Urinary bladder (tissue), 4 donors: ENCODE results near the gene CAPN2. TPM values are rescaled to one million over a fixed set of nuclear protein-coding genes. Genes with fewer than 3 reads are reported as not detected.

Experiments used
- DNase-seq: peaks from one replicate; pipeline ENCODE4 v3.0.0-alpha.2; 2015; ENCODE audit errors: extremely low spot score
- H3K27ac ChIP-seq: one replicate; pipeline ENCODE4 v1.5.1; 2013; ENCODE audit warnings: low read depth, mild to moderate bottlenecking, moderate library complexity
- H3K36me3 ChIP-seq: one replicate; pipeline ENCODE4 v1.6.1; 2013; ENCODE audit warnings: mild to moderate bottlenecking, moderate library complexity; ENCODE audit not compliant: insufficient read depth
- H3K4me1 ChIP-seq: one replicate; pipeline ENCODE4 v1.6.1; 2013; ENCODE audit warnings: mild to moderate bottlenecking, moderate library complexity; ENCODE audit not compliant: insufficient read depth
- H3K4me3 ChIP-seq: one replicate; pipeline ENCODE4 v1.5.1; 2013; ENCODE audit warnings: low read depth, low read length
- WGBS: extraction: QIAGEN DNeasy Blood & Tissue Kit; methylation state at CpG from one replicate; pipeline ENCODE4 v1.1.7; 2013; 5-methylcytosine and 5-hydroxymethylcytosine counted together
- polyA plus RNA-seq: library from polyadenylated mRNA; stranded (reverse); fragments of 200-250 nt; gene quantifications from one replicate; pipeline ENCODE4 v1.2.3, GENCODE V29; 2013
- total RNA-seq: library from RNA; depleted of rRNA; stranded (reverse); fragments of >200 nt; gene quantifications from one replicate; pipeline ENCODE4 v1.2.3, GENCODE V29; 2014
- donor health status: healthy with polysubstance abuse.
- donor health status: healthy.

Gene CAPN2
- total and polyA plus RNA-seq, 2 donors: 91.4 to 117 TPM

DNA sequence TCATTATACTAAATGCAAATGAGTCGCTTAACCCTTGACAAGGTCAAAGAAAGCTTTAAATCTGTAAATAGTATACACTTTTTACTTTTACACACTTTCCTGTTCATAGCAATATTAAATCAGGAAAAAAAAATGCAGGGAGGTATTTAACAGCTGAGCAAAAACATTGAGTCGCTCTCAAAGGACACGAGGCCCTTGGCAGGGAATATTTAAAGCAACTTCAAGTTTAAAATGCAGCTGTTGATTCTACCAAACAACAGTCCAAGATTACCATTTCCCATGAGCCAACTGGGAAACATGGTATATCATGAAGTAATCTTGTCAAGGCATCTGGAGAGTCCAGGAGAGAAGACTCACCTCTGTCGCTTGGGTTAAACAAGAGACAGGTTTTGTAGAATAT lies 62.7 kb downstream of the CAPN2 start:
- Histone ChIP-seq H3K36me3 (peaks cover 3% of the 10 kb centered on the region), H3K4me1 (no peaks in the 10 kb centered on the region), H3K4me3 (no peak overlapping the region), H3K27ac (no peak overlapping the region)
- 61% methylated on average over 4 of the region's 4 CpGs for WGBS
- DNase-seq: no peak

DNA sequence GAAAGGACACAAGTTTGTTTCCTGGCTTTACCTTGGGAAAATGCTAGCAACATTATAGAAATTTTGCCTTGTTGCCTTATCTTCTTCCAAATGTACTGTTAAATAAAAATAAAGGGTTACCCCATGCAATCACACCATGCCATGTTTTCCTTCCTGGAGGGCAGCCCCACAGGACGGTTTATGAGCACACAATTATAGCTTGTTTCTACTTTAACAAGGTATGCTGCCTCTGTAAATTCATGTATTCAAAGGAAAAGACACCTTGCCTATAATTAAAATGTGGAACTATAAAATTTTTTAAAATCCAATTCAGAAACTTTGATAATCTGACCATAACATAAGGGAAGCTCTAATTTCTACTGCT lies 63.4 kb downstream of the CAPN2 start:
- Histone ChIP-seq H3K4me3 (no peak overlapping the region), H3K4me1 (no peaks in the 10 kb centered on the region), H3K27ac (no peak overlapping the region), H3K36me3 (peaks cover 3% of the 10 kb centered on the region)
- 76% methylated on average over 1 of the region's 1 CpG for WGBS
- DNase-seq: no peak

DNA sequence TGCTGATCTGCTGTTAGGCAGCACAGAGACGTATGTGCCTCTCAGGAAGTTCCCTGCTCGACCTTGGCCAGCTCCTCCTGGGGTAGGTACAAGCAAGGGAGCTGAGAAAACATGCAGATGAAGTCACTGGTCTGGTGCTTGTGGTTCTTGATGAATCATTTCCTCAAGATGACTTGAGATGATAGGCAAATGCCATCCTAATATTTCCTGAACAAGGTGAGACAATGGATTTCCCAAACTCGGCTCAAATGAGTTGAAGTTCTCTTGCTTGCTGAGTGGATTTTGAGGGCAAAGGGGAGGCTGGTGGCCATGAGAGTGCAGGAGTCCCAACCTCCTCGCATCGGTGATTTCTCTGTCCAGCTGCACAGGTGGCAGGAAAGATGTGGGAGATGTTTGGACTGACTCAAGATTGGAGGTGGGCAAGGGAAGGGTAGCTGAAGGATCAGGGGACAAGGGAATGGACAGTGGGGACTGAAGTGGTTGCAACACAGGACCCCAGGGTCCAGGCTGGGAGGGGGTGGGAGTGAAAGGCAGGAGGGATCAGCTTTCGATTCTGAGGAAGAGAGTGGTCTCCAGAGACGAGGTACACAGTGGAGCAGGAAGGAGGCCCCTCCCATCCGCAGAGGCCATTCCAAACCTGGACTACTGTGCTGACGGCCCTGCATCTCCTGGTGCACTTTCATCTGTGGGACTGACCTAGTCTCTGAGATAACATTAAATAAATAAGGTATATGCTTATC lies 63.9 kb downstream of the CAPN2 start:
- DNase-seq: no peak
- 61% methylated on average over 9 of the region's 9 CpGs for WGBS

DNA sequence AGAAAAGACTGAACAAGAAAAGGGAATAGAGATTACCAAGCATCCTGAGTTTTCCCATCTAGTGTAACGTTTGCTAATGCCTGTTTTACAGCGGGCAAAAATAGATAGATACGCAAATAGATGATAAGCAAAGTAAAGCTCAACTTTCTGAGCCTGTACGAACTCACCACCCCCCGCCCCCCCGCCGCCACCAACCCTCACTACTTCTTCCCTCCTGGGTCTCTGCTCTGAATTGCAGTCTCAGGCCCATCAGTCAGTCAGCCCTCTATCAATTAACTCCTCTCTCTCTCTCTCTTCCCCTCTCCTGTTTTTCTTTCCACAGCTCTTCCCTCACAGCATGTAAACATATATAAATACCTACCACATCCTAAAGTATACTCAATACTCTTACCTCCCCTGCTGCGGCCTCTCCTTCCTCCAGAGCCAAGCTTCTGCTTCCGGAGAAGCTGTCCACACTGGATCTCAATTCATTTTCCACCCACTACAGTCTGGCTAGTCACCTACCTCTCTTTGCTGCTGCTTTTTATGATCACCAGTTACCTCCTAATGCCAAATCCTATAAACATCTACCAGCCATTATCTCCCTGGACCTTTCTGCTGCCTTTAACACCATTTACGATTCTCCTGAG lies 64.6 kb downstream of the CAPN2 start:
- H3K36me3 ChIP-seq: peaks cover 3% of the 10 kb centered on the region
- H3K4me1 ChIP-seq: no peaks in the 10 kb centered on the region
- no peak for DNase-seq
- 71% methylated on average over 10 of the region's 10 CpGs for WGBS
- H3K27ac ChIP-seq: no peak overlapping the region
- H3K4me3 ChIP-seq: no peak overlapping the region

More for the DNA sequence above, 63.9 kb downstream of the CAPN2 start:
- Histone ChIP-seq H3K4me3 (no peak overlapping the region), H3K27ac (no peak overlapping the region), H3K4me1 (no peaks in the 10 kb centered on the region), H3K36me3 (peaks cover 3% of the 10 kb centered on the region)

DNA sequence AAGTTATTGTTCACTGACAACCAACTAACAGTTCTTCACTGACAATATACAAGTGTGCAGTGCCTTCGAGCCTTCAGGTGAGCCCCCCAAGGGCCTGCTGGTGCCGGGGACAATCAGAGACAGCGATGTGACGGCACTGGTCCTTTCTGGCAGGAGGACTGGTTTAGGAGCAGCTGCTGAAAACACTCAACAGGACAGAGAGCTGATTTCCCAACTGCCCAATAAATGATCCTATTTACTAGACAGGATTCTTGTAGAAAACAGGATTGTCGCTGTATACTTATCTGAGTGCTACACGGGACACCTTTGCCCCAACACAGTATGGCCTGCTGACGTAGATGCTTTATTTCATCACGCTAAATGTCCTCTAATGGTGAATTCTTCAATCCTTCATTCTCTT lies 68.0 kb downstream of the CAPN2 start:
- H3K4me3 ChIP-seq: no peak overlapping the region
- WGBS: 92% methylated on average over 8 of the region's 8 CpGs
- H3K27ac ChIP-seq: no peak overlapping the region
- H3K36me3 ChIP-seq: peaks cover 3% of the 10 kb centered on the region
- no peaks in the 10 kb centered on the region for H3K4me1 ChIP-seq
- no peak for DNase-seq

DNA sequence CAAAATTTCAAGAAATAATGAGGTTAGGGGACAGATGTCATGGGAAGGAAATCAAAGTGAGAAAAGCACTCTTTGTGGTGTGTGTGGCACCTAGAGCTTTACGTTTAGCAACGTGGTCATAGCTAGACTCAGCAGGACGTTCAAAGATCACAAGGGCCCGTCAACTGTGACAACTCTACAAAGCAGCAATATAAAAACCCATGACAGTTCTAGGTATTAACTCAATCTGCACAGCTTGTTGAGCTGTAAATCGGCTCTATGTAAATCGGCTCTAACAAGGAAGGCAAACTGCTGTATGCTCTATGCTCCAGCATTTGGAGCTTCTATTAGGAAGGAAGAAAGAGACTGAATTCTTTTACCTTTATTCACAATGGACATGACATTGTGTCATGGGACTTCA lies 68.6 kb downstream of the CAPN2 start:
- Histone ChIP-seq H3K36me3 (peaks cover 3% of the 10 kb centered on the region), H3K27ac (no peak overlapping the region), H3K4me3 (no peak overlapping the region), H3K4me1 (no peaks in the 10 kb centered on the region)
- WGBS: 82% methylated on average over 6 of the region's 6 CpGs
- DNase-seq: no peak

DNA sequence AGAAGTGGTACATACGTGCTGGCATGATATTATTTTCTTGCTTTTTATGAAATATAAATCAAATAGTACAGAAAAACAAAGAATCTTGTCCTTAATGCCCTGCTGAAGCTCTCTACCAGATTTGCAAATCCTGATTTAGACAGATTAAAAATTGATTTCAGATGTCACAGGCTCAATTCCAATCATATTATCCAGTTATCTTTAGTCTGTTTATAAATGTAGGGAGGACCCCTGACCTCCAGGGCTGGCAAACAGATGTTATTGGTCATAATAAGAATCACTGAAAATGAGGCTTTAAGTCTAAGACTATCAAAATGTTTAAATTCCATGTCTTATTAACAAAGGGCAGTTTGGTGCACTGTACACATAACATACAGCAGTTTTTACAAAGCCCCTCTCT lies 71.3 kb downstream of the CAPN2 start:
- no peak for DNase-seq
- peaks cover 5% of the 10 kb centered on the region for H3K36me3 ChIP-seq
- no peaks in the 10 kb centered on the region for H3K4me1 ChIP-seq
- 40% methylated on average over 1 of the region's 1 CpG for WGBS
- H3K4me3 ChIP-seq: no peak overlapping the region
- H3K27ac ChIP-seq: no peak overlapping the region

DNA sequence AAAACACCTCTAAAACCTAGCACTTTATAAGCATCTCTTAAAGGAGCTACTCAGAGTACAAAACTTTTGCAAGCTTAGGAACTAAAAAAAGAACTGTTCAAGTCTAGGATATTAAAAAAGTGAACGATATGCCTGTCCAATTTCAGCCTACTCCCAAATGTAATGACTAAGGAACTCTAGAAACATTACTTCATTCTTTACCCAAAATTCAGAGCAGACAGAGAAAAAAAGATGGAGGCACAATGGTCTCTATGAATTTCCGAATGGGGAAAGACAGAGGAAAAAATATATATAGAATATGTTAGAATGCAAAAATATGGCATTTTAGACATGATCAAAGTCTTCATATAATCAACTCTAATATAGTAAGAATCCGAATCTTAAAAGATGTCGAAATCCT lies 72.2 kb downstream of the CAPN2 start:
- Histone ChIP-seq H3K4me3 (no peak overlapping the region), H3K4me1 (no peaks in the 10 kb centered on the region), H3K36me3 (peaks cover 6% of the 10 kb centered on the region), H3K27ac (no peak overlapping the region)
- DNase-seq: no peak
- 88% methylated on average over 4 of the region's 4 CpGs for WGBS

DNA sequence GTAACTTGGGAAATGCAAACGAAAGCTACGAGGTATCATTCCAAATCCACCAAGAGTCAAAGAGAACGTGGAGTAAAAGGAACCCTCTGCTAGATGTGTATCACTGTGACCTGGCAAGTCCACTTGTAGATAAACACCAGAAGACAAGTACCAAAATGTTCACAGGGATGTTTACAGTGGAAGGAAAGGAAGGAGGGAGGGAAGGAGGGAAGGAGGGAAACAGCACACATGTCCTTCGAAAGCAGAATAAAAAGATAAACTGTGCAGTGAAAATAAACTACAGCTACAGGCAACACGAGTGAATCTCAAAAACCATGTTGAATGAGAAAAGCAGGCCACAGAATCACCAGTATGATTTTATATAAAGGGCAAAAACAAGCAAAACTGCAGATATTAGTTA lies 73.5 kb downstream of the CAPN2 start:
- WGBS: 31% methylated on average over 5 of the region's 5 CpGs

DNA sequence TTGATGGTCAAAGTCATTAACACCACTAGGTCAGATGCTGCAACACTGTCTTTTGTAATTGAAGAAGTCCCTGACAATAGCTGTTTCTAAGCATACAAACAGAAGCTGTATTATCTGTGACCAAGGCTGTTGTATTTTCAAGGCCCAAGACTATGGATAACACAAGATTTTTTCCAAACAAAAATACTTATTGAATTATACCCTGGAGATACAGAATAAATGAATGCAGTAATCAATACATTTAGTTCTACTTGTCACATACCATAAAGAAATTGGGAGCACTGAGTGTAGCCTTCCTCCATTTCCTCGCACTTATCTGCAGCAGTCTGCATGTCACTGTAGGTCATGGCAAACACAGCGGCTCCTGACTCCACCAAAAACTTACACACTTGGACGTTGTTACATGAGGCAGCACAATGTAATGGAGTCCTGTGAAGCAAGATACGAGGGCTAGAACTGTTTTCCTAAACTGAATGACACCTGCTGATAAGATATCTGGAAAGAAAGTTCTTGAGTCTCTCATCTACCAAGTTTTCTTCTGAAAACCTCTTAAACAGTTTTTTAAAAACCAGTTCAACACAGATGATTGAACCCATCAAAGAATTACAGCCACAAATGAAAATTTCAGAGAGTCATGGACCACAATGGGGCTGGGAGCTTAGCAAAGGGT lies 76.5 kb downstream of the CAPN2 start:
- no peak overlapping the region for H3K27ac ChIP-seq
- H3K4me3 ChIP-seq: no peak overlapping the region
- peaks cover 6% of the 10 kb centered on the region for H3K36me3 ChIP-seq
- WGBS: 75% methylated on average over 4 of the region's 4 CpGs
- no peaks in the 10 kb centered on the region for H3K4me1 ChIP-seq
- no peak for DNase-seq

More for the DNA sequence above, 73.5 kb downstream of the CAPN2 start:
- Histone ChIP-seq H3K4me1 (no peaks in the 10 kb centered on the region), H3K4me3 (no peak overlapping the region), H3K36me3 (peaks cover 6% of the 10 kb centered on the region), H3K27ac (no peak overlapping the region)
- DNase-seq: no peak

DNA sequence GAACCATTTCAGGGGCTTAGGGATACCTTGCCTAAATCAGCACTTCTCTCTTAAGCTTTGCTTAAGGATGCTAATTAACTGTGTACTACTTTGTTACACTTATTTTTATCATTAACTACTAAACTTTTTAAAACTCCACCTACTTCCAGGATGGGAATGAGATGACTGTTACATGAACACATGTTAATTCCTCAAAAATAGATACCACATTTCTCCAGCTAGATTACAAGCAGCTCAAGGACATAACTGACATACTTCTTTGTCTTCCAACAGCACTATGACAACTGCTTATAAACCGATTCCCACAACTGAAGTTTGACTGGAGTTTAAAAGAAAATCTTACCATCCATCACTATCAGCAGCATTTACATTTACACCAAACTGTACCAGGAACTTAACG lies 79.7 kb downstream of the CAPN2 start:
- Histone ChIP-seq H3K4me3 (no peak overlapping the region), H3K4me1 (no peaks in the 10 kb centered on the region), H3K27ac (no peak overlapping the region), H3K36me3 (peaks cover 6% of the 10 kb centered on the region)
- WGBS: 85% methylated on average over 2 of the region's 2 CpGs
- DNase-seq: no peak

DNA sequence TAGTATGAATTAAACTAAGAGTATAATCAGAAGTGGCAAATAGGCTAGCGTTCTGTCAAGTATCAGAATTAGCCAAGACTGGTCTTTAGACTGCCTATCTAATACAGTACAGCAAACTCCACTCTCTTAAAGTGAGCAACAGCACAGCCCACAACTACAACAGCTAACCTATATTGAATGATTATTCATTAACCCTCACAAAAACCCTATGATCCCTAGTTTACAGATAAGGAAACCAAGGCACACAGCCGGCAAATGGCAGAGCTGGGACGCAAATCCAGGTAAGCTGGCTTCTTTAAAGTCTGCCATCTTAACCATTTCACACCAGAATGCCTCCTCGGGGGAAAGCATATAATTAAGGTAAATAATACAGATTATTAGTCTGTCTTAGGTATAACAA lies 81.4 kb downstream of the CAPN2 start:
- DNase-seq: no peak
- Histone ChIP-seq H3K27ac (no peak overlapping the region), H3K4me3 (no peak overlapping the region), H3K36me3 (peaks cover 4% of the 10 kb centered on the region), H3K4me1 (no peaks in the 10 kb centered on the region)
- WGBS: 89% methylated on average over 4 of the region's 4 CpGs

DNA sequence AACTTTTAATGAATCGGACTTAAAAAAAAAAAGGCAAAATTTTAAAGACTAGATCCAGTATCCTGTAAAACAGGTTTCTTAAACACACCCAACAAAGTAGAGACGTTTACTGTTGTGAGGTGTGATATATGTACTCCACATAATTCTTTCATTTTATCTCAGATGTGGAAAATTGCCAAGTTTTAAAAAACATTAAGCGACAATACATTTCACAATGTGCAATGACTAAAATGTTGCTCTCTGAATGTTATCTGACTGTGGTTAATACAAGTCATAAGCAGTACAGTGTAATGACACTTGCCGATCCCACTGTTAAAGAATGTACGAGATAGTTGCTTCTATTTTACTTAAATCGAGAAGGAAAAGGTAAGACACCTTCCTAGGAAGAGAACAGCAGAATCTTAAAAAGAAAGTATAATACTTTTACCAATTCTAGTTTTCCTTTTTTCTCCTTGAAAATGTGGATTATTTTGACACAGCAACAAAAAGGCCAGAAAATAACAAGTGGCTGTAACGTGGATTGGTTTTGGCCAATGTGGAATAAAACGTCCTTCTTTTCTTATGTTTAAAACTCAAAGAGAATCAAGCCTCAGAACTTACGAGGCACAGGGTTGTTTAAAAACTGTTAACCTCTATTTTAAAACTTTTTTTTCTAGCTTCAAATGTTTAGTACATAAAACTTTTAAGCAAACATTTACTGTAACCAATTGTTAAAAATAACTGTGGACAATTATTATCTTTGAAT lies 82.0 kb downstream of the CAPN2 start:
- Histone ChIP-seq H3K27ac (no peak overlapping the region), H3K4me1 (no peaks in the 10 kb centered on the region), H3K36me3 (peaks cover under 1% of the 10 kb centered on the region), H3K4me3 (no peak overlapping the region)
- WGBS: 82% methylated on average over 9 of the region's 9 CpGs
- DNase-seq: no peak
